HEK293T (cell line): ENCODE measurements around the gene CEP350.

Experiments
- CTCF ChIA-PET: fragments of 350-600 bp; formaldehyde crosslinking; extraction: SDS; loops from one replicate; lab custom pipeline; 2021; ENCODE audit warnings: antibody characterized with exemption, inconsistent platforms; lab: Yijun Ruan, JAX
- POLR2A ChIA-PET: fragments of 350-600 bp; formaldehyde crosslinking; extraction: SDS; loops from one replicate; lab custom pipeline; 2020; ENCODE audit warnings: antibody characterized with exemption, inconsistent platforms; lab: Yijun Ruan, JAX
- DNase-seq: peaks from one replicate; pipeline ENCODE4 v3.0.0; 2012; ENCODE audit warnings: mixed read lengths; ENCODE audit errors: extremely low spot score
- ARNT ChIP-seq: fragments of 450-650 bp; IDR thresholded peaks from 2 replicates; pipeline ENCODE4 v1.6.1; 2017; ENCODE audit warnings: mild to moderate bottlenecking
- BHLHE40 ChIP-seq: fragments of 450-650 bp; IDR thresholded peaks from 2 replicates; pipeline ENCODE4 v1.6.1; 2016; ENCODE audit warnings: mild to moderate bottlenecking, moderate library complexity, borderline replicate concordance
- CTBP1 ChIP-seq: fragments of 450-650 bp; IDR thresholded peaks from 2 replicates; pipeline ENCODE4 v1.6.1; 2016; ENCODE audit warnings: borderline replicate concordance
- ELF4 ChIP-seq: fragments of 450-650 bp; IDR thresholded peaks from 2 replicates; pipeline ENCODE4 v1.6.1; 2017; ENCODE audit warnings: antibody characterized with exemption
- FOXA1 ChIP-seq: fragments of 450-650 bp; IDR thresholded peaks from 2 replicates; pipeline ENCODE4 v1.6.1; 2016; ENCODE audit warnings: mild to moderate bottlenecking
- FOXK2 ChIP-seq: fragments of 450-650 bp; IDR thresholded peaks from 2 replicates; pipeline ENCODE4 v1.6.1; 2016; ENCODE audit warnings: mild to moderate bottlenecking
- FOXM1 ChIP-seq: fragments of 450-650 bp; IDR thresholded peaks from 2 replicates; pipeline ENCODE4 v1.6.1; 2017; ENCODE audit warnings: mild to moderate bottlenecking, borderline replicate concordance
- HDGF ChIP-seq: fragments of 450-650 bp; IDR thresholded peaks from 2 replicates; pipeline ENCODE4 v1.6.1; 2017; ENCODE audit warnings: antibody characterized with exemption, borderline replicate concordance
- L3MBTL2 ChIP-seq: fragments of 450-650 bp; conservative IDR thresholded peaks from 2 replicates; pipeline ENCODE4 v1.6.1; 2016; ENCODE audit warnings: mild to moderate bottlenecking
- LEF1 ChIP-seq: fragments of 450-650 bp; IDR thresholded peaks from 2 replicates; pipeline ENCODE4 v1.6.1; 2017; ENCODE audit warnings: mild to moderate bottlenecking, borderline replicate concordance
- NFRKB ChIP-seq: fragments of 450-650 bp; IDR thresholded peaks from 2 replicates; pipeline ENCODE4 v1.6.1; 2016; ENCODE audit warnings: mild to moderate bottlenecking, moderate library complexity
- PKNOX1 ChIP-seq: fragments of 450-650 bp; IDR thresholded peaks from 2 replicates; pipeline ENCODE4 v1.6.1; 2016
- SP1 ChIP-seq: fragments of 450-650 bp; IDR thresholded peaks from 2 replicates; pipeline ENCODE4 v1.6.1; 2017
- SUZ12 ChIP-seq: fragments of 450-650 bp; IDR thresholded peaks from 2 replicates; pipeline ENCODE4 v1.6.1; 2016; ENCODE audit warnings: mild to moderate bottlenecking
- TARDBP ChIP-seq: fragments of 450-650 bp; IDR thresholded peaks from 2 replicates; pipeline ENCODE4 v1.6.1; 2016
- ZNF384 ChIP-seq: fragments of 450-650 bp; IDR thresholded peaks from 2 replicates; pipeline ENCODE4 v1.6.1; 2016

Gene CEP350

DNA sequence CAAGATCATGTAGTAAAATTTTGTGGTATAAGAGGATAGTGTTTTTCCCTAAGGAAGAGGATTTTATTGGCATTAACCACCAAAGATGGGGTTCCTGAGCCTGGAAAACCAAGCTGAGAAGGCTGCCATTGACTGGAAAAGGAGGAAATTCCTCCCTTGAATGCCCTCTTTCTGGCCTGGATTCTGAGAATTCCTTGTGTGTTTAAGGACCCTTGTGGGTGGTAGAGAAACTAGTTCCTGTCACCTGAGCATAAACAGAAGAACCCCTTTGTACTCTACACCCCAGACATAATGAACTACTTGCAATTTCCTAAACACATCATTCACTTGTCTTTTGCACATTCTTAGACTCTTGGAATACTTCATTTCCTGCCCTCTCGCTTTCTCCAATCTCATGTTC, 33.1 kb upstream of the CEP350 start:
- ChIA-PET POLR2A (no interaction called here), CTCF (no interaction called here)
- TF ChIP-seq L3MBTL2: no peak
- TF ChIP-seq SUZ12: no peak
- no peak for TF ChIP-seq LEF1
- no peak for TF ChIP-seq ELF4
- TF ChIP-seq SP1: no peak
- no peak for DNase-seq

DNA sequence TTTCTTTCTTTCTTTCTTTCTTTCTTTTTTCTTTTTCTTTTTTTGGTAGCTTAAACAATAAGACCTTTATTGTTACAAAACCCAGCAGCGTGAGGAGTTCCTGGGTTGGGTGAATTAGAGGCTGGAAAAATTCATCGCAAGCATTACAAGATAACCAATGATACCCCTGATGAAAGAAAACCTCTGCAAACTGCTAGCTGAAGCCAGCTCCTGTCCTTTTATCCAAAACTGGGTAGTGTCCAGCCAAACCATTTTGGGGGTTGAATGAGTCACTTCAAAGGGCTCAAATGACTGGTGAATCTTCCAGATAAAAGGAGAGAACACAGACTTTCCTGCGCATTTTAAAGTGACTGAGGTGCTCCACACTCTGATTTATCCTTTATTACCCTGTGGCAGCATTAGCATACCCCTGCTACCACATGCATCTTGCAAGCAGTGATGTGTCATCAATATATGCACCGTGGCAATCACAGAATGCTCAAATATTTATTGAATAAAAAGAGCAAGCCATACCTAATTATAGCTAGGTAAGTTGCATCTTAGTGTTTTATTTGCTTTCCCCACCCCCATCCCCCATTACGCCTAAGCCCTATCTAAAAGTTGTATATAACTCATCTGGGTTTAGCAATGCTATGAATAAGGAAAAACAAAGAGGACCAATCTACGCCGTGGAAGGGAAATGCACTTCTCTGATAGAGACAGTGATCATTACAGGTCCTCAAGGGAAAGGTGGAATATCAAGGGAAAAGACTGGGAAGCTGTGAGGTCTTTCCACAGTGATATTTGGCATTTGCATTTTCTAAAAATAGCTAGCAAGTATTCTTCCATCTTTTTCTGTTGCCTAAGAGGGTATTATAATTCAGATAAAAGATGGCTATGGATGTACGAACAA, 32.4 kb upstream of the CEP350 start:
- POLR2A ChIA-PET: no interaction called here
- no peak for DNase-seq
- TF ChIP-seq BHLHE40 (no peak), LEF1 (no peak), NFRKB (no peak), PKNOX1 (no peak), SUZ12 (no peak), CTBP1 (no peak), FOXM1 (no peak), ELF4 (no peak), SP1 (no peak), ARNT (no peak), HDGF (no peak), TARDBP (no peak)
- CTCF ChIA-PET: no interaction called here

DNA sequence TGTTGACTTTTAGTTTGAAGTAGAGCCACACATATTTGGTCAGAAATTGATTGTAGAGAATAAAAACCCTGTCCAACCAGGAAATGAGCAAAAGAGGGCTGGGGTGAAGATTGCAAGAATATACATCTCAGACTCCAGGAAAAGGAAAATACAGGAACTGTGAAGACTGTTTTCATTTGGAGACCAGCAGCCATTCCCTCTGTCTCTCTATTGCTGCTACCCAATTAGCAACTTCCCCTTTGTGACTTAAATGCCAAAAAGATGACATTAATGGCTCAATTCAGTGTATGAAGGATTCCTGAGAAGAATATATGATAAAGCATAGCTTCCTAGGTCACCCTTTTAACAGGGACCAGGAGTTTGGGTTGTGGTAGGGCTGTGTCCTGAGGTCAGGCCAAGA, 31.6 kb upstream of the CEP350 start:
- no peak for DNase-seq
- POLR2A ChIA-PET: no interaction called here
- TF ChIP-seq FOXA1: no peak
- TF ChIP-seq NFRKB: no peak
- TF ChIP-seq BHLHE40: no peak
- TF ChIP-seq ARNT: no peak
- no peak for TF ChIP-seq PKNOX1
- TF ChIP-seq TARDBP: no peak
- TF ChIP-seq SP1: no peak
- no peak for TF ChIP-seq ELF4
- no peak for TF ChIP-seq L3MBTL2
- TF ChIP-seq ZNF384: no peak
- no peak for TF ChIP-seq FOXK2
- no peak for TF ChIP-seq LEF1
- TF ChIP-seq HDGF: no peak
- TF ChIP-seq CTBP1: no peak
- CTCF ChIA-PET: interaction anchor here (0.7 kb wide), 1 partner anchor 30 kb away, joined by 3 read pairs; no protein-coding TSS in a partner anchor

- no peak for DNase-seq
- TF ChIP-seq ARNT (no peak), NFRKB (no peak)
- POLR2A ChIA-PET: interaction anchor here (1.5 kb wide), 1 partner anchor 42 kb away, joined by 7 read pairs; the partner anchor contains the start of gene TOR1AIP1
- CTCF ChIA-PET: no interaction called here
Observed at GRCh38 chr1:179924268-179924667, 30.3 kb upstream of the CEP350 start.

- no peak for DNase-seq
- POLR2A ChIA-PET: interaction anchor here (0.6 kb wide), 2 partner anchors 43 to 48 kb away, joined by 3 read pairs; partner anchors contain the start of gene TOR1AIP1
- TF ChIP-seq FOXM1 (no peak), SUZ12 (no peak), ARNT (no peak), CTBP1 (no peak), ELF4 (no peak), FOXK2 (no peak), HDGF (no peak), TARDBP (no peak), LEF1 (no peak), PKNOX1 (no peak), ZNF384 (no peak), SP1 (no peak), BHLHE40 (no peak), L3MBTL2 (no peak), FOXA1 (no peak), NFRKB (no peak)
- CTCF ChIA-PET: no interaction called here
Observed at GRCh38 chr1:179925302-179925701, 29.3 kb upstream of the CEP350 start.

DNA sequence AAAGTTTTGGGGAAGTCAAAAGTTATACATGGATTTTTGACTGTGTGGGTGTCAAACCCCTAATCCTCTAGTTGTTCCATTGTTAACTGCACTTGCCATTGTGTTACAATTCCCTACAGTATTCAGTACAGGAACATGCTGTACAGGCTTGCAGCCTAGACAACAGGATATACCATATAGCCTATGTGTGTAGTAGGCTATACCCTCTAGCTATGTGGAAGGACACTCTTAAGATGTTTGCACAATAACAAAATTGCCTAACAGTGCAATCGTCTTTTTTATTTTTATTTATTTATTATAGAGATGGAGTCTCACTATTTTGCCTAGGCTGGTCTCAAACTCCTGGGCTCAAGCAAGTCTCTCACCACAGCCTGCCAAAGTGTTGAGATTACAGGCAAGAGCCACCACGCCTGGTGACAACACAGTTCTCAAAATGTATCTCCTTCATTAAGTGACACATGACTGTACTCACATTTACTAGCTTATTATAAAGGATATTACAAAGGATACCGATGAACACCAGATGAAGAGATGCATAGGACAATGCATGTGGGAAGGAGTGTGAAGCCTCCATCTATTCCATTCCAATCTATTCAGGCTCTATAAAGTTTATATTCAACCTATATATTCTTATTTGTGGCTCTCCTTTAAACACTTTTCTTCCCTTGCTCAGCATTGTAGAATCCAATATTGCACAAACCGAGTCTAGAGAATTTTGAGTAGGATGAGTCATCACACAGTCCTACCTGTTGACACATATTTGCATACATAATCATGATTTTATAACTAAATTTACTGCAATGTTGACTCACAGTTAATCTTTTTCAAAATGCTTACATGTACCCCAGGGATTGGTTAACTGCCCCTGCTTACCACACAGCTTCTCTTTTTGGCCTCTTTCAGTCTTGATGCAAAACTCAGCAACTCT, 28.4 kb upstream of the CEP350 start:
- TF ChIP-seq HDGF (no peak), LEF1 (no peak), FOXM1 (no peak), PKNOX1 (no peak), ARNT (no peak), NFRKB (no peak), SUZ12 (no peak), L3MBTL2 (no peak), SP1 (no peak), FOXA1 (no peak), CTBP1 (no peak)
- CTCF ChIA-PET: no interaction called here
- DNase-seq: no peak
- POLR2A ChIA-PET: interaction anchor here (0.6 kb wide), 1 partner anchor 44 kb away, joined by 3 read pairs; the partner anchor contains the start of gene TOR1AIP1
